ENCODE data around the gene WEE1. TPM values are rescaled to one million over a fixed set of nuclear protein-coding genes. Genes with fewer than 3 reads are reported as not detected.

The WEE1 gene
- polyA plus RNA-seq, 1 donor from 2014 or later: 16.0 TPM

DNA sequence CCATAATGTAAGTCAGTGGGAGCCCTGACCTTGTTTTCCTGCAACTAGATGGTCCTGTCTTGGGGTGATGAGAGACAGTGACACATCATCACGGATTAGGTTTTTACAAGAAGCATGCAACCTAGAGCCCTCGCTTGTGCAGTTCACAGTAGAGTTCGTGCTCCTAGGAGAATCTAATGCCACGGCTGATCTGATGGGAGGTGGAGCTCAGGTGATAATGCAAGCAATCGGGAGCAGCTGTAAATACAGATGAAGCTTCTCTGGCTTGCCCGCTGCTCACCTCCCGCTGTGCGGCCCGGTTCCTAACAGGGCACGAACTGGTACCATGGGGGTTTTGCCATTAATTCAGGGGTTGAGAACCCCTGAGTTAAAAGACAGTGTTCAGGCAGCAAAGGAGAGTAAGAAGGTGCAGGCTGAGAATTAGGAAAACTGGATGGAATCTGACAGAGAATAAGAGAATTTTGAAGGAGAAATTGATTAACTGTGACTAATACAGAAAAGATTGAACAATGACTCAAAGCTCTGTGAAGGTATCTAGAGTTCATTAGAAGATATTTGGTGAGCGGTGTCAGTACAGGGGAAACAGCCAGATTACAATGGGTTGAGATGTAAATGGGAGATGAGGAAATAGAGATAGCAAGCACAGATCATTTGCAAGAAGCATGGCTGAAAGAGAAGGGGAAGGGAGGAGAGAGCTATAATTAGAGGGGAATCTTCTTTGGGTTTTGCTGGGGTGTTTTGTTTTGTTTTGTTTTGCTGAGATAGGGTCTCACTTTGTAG is 21.0 kb downstream of the WEE1 start:
- no peaks in the 10 kb centered on the region for H4K20me1 ChIP-seq (ENCODE audit: insufficient read depth)
- no peaks in the 10 kb centered on the region for H3K27me3 ChIP-seq (ENCODE audit: insufficient read depth, low read depth, low read length)
- no peak overlapping the region for H3K9ac ChIP-seq (ENCODE audit: low read length)
- no peak overlapping the region for H2AFZ ChIP-seq (ENCODE audit: low read depth, low read length)
- no peaks in the 10 kb centered on the region for H3K9me3 ChIP-seq (ENCODE audit: low read length)
- H3K79me2 ChIP-seq (replicated peaks; ENCODE audit: insufficient read depth, low read length): no peaks in the 10 kb centered on the region
- H3K9me2 ChIP-seq (ENCODE audit: insufficient read depth, low read length): no peaks in the 10 kb centered on the region
- no peaks in the 10 kb centered on the region for H3K36me3 ChIP-seq (ENCODE audit: insufficient read depth, low read length)
- no peak overlapping the region for H3K27ac ChIP-seq (ENCODE audit: low read length)
- TF ChIP-seq, protein P1, sequence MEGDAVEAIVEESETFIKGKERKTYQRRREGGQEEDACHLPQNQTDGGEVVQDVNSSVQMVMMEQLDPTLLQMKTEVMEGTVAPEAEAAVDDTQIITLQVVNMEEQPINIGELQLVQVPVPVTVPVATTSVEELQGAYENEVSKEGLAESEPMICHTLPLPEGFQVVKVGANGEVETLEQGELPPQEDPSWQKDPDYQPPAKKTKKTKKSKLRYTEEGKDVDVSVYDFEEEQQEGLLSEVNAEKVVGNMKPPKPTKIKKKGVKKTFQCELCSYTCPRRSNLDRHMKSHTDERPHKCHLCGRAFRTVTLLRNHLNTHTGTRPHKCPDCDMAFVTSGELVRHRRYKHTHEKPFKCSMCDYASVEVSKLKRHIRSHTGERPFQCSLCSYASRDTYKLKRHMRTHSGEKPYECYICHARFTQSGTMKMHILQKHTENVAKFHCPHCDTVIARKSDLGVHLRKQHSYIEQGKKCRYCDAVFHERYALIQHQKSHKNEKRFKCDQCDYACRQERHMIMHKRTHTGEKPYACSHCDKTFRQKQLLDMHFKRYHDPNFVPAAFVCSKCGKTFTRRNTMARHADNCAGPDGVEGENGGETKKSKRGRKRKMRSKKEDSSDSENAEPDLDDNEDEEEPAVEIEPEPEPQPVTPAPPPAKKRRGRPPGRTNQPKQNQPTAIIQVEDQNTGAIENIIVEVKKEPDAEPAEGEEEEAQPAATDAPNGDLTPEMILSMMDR (IDR thresholded peaks at IDR 0.05; ENCODE audit: poor library complexity, severe bottlenecking): no peak
- TF ChIP-seq TAF1 (IDR thresholded peaks at IDR 0.05; ENCODE audit: low read depth): no peak
- TF ChIP-seq EZH2 (IDR thresholded peaks at IDR 0.05; ENCODE audit: borderline replicate concordance, insufficient read depth, low read length, poor library complexity, severe bottlenecking): no peak
- TF ChIP-seq POLR2AphosphoS5 (IDR thresholded peaks at IDR 0.05): no peak
- TF ChIP-seq RAD21 (conservative IDR thresholded peaks at IDR 0.05): no peak
- TF ChIP-seq SMC3 (conservative IDR thresholded peaks at IDR 0.05; ENCODE audit: poor library complexity): no peak
- TF ChIP-seq MXI1 (conservative IDR thresholded peaks at IDR 0.05; ENCODE audit: poor library complexity, severe bottlenecking): no peak
- TF ChIP-seq EP300 (conservative IDR thresholded peaks at IDR 0.05; ENCODE audit: poor library complexity, severe bottlenecking): no peak
- TF ChIP-seq, protein P2, sequence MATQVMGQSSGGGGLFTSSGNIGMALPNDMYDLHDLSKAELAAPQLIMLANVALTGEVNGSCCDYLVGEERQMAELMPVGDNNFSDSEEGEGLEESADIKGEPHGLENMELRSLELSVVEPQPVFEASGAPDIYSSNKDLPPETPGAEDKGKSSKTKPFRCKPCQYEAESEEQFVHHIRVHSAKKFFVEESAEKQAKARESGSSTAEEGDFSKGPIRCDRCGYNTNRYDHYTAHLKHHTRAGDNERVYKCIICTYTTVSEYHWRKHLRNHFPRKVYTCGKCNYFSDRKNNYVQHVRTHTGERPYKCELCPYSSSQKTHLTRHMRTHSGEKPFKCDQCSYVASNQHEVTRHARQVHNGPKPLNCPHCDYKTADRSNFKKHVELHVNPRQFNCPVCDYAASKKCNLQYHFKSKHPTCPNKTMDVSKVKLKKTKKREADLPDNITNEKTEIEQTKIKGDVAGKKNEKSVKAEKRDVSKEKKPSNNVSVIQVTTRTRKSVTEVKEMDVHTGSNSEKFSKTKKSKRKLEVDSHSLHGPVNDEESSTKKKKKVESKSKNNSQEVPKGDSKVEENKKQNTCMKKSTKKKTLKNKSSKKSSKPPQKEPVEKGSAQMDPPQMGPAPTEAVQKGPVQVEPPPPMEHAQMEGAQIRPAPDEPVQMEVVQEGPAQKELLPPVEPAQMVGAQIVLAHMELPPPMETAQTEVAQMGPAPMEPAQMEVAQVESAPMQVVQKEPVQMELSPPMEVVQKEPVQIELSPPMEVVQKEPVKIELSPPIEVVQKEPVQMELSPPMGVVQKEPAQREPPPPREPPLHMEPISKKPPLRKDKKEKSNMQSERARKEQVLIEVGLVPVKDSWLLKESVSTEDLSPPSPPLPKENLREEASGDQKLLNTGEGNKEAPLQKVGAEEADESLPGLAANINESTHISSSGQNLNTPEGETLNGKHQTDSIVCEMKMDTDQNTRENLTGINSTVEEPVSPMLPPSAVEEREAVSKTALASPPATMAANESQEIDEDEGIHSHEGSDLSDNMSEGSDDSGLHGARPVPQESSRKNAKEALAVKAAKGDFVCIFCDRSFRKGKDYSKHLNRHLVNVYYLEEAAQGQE (IDR thresholded peaks at IDR 0.05; ENCODE audit: borderline replicate concordance): no peak
- no peaks in the 10 kb centered on the region for H3F3A ChIP-seq (ENCODE audit: insufficient read depth, low read length, poor library complexity, severe bottlenecking)
- H3K4me3 ChIP-seq (ENCODE audit: low read length): no peak overlapping the region
- H3K4me2 ChIP-seq (ENCODE audit: low read length): no peak overlapping the region

DNA sequence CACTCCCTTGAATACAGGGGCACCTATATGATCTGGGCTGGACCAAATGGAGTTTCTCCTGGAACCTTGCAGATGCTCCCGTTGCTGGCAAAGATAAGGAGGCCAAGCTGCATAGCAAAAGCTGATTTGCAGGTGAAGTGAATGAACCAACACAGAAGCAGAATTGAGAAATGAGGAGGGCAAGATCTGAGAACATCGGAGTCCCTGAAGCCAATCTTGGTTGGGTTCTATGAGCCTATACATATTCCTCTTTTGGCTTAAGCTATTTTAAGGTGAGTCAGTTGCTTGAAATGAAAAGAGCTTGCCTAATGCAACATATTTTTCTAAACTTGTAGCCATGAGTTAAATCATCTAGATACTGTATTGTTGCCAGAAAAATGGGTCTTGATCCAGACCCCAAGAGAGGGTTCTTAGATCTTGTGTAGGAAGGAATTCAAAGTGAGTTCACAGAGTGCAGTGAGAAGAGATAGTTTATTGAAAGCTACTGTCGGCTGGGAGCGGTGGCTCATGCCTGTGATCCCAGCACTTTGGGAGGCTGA is 23.5 kb downstream of the WEE1 start:
- no peak overlapping the region for H3K27ac ChIP-seq (ENCODE audit: low read length)
- no peak overlapping the region for H3K4me2 ChIP-seq (ENCODE audit: low read length)
- no peak overlapping the region for H2AFZ ChIP-seq (ENCODE audit: low read depth, low read length)

More for the DNA sequence above, 23.5 kb downstream of the WEE1 start:
- Histone ChIP-seq H3K9me3 (ENCODE audit: low read length) (no peaks in the 10 kb centered on the region), H3K79me2 (replicated peaks; ENCODE audit: insufficient read depth, low read length) (no peaks in the 10 kb centered on the region), H4K20me1 (ENCODE audit: insufficient read depth) (no peaks in the 10 kb centered on the region), H3K36me3 (ENCODE audit: insufficient read depth, low read length) (no peaks in the 10 kb centered on the region), H3K4me3 (ENCODE audit: low read length) (no peak overlapping the region), H3K9ac (ENCODE audit: low read length) (no peak overlapping the region), H3K9me2 (ENCODE audit: insufficient read depth, low read length) (no peaks in the 10 kb centered on the region), H3F3A (ENCODE audit: insufficient read depth, low read length, poor library complexity, severe bottlenecking) (no peaks in the 10 kb centered on the region), H3K27me3 (ENCODE audit: insufficient read depth, low read depth, low read length) (no peaks in the 10 kb centered on the region)
- no peak for TF ChIP-seq TAF1 (IDR thresholded peaks at IDR 0.05; ENCODE audit: low read depth)
- TF ChIP-seq, protein P2 (IDR thresholded peaks at IDR 0.05; ENCODE audit: borderline replicate concordance): no peak
- TF ChIP-seq RAD21 (conservative IDR thresholded peaks at IDR 0.05): no peak
- TF ChIP-seq EP300 (conservative IDR thresholded peaks at IDR 0.05; ENCODE audit: poor library complexity, severe bottlenecking): no peak
- TF ChIP-seq EZH2 (IDR thresholded peaks at IDR 0.05; ENCODE audit: borderline replicate concordance, insufficient read depth, low read length, poor library complexity, severe bottlenecking): no peak
- no peak for TF ChIP-seq SMC3 (conservative IDR thresholded peaks at IDR 0.05; ENCODE audit: poor library complexity)
- TF ChIP-seq, protein P1 (IDR thresholded peaks at IDR 0.05; ENCODE audit: poor library complexity, severe bottlenecking): no peak
- no peak for TF ChIP-seq POLR2AphosphoS5 (IDR thresholded peaks at IDR 0.05)
- no peak for TF ChIP-seq MXI1 (conservative IDR thresholded peaks at IDR 0.05; ENCODE audit: poor library complexity, severe bottlenecking)
